ENCODE data around the gene EPHA7.

GRCh38 chr6:93242049-93242448, 177.3 kb downstream of the EPHA7 start:
- TF ChIP-seq CTCF (IDR thresholded peaks at IDR 0.05 in 2 of 3, conservative IDR thresholded peaks at IDR 0.05 in 1 of 3; ENCODE audit: borderline replicate concordance in 1 of 3, insufficient read depth in 1 of 3, low read depth in 2 of 3, low read length in 2 of 3) (no peak), EZH2 (IDR thresholded peaks at IDR 0.05) (no peak), REST (IDR thresholded peaks at IDR 0.05; ENCODE audit: low read depth) (no peak), JUND (IDR thresholded peaks at IDR 0.05) (no peak), MAX (IDR thresholded peaks at IDR 0.05) (no peak), POLR2AphosphoS5 (IDR thresholded peaks at IDR 0.05; ENCODE audit: low read depth, low read length) (no peak), TCF7L2 (IDR thresholded peaks at IDR 0.05; ENCODE audit: borderline replicate concordance, extremely low read depth, insufficient read depth, insufficient read length) (no peak), RAD21 (IDR thresholded peaks at IDR 0.05; ENCODE audit: low read depth) (no peak), FOSL1 (IDR thresholded peaks at IDR 0.05; ENCODE audit: low read depth) (no peak), SIN3A (IDR thresholded peaks at IDR 0.05; ENCODE audit: low read depth) (no peak)
